K562 (cell line): ENCODE data around the gene MKNK2. TPM values are rescaled to one million over a fixed set of nuclear protein-coding genes. Genes with fewer than 3 reads are reported as not detected.
A peak's percentile ranks its signal among the peaks of the same experiment; 100 is the strongest.

Experiments
- ATAC-seq: fragments of 200-7000 bp; cut with Tn5 transposase; 3 replicates; pipeline ENCODE4 v1.9.1; 2020; ENCODE audit warnings: moderate library complexity
- BruUV-seq: library from RNA; stranded (reverse); fragments of 400-500 nt; replicated peaks from 2 replicates; lab custom pipeline; 2021; lab: Mats Ljungman, UMichigan
- CTCF ChIA-PET: fragments of 300-600 bp; formaldehyde crosslinking; extraction: SDS; loops from one replicate; lab custom pipeline; 2021; ENCODE audit warnings: low intra/inter-chr PET ratio; lab: Yijun Ruan, JAX
- POLR2A ChIA-PET: fragments of 300-600, 350-650 bp; sonication (Branson Sonifier 250); formaldehyde crosslinking; extraction: SDS; loops from one replicate; lab custom pipeline; 2021; ENCODE audit warnings: antibody characterized with exemption, inconsistent platforms; lab: Yijun Ruan, JAX
- DNase-seq, 4 experiments: peaks; one replicate each; pipeline versions ENCODE4 v3.0.0 to v3.0.0-alpha.2; 2011 to 2018; ENCODE audit warnings: low spot score in 3 of 4, mixed read lengths in 3 of 4; ENCODE audit errors: extremely low read depth in 1 of 4
- FAIRE-seq: peaks from 2 replicates; lab custom pipeline; 2011; peaks lifted over from hg19 to GRCh38; lab: Jason Lieb, UNC
- H2AFZ ChIP-seq: 2 replicates; pipeline ENCODE4 v1.6.0; 2011; ENCODE audit warnings: low read depth, low read length, control low read depth, inconsistent platforms
- H3K27ac ChIP-seq: fragments of 200-600 bp; 3 replicates; pipeline ENCODE4 v1.8.0; 2011; ENCODE audit warnings: low read depth, mild to moderate bottlenecking, control low read depth, inconsistent platforms, low read length, moderate library complexity, mixed read lengths; ENCODE audit errors: extremely low read depth
- H3K27me3 ChIP-seq, 2 experiments: fragments of 300-600 bp in 1 of 2; 2 replicates in 1 of 2; 3 replicates in 1 of 2; pipeline versions ENCODE4 v1.6.0 to v1.8.0; 2011; ENCODE audit warnings: inconsistent platforms in 2 of 2, low read length in 2 of 2, mild to moderate bottlenecking in 1 of 2, mixed read lengths in 1 of 2, moderate library complexity in 1 of 2; ENCODE audit not compliant: control insufficient read depth in 2 of 2, insufficient read depth in 2 of 2
- H3K36me3 ChIP-seq: fragments of 300-600 bp; 3 replicates; pipeline ENCODE4 v1.8.0; 2011; ENCODE audit warnings: mild to moderate bottlenecking, low read length, inconsistent platforms; ENCODE audit not compliant: control insufficient read depth, insufficient read depth
- H3K4me1 ChIP-seq, 2 experiments: fragments of 200-600 bp in 1 of 2; replicated peaks in 1 of 2; 2 replicates in 1 of 2; 3 replicates in 1 of 2; pipeline versions ENCODE4 v1.5.1 to v1.8.0; 2011; ENCODE audit warnings: inconsistent platforms in 2 of 2, low read length in 2 of 2, mild to moderate bottlenecking in 1 of 2, mixed read lengths in 1 of 2, moderate library complexity in 1 of 2; ENCODE audit not compliant: control insufficient read depth in 2 of 2, insufficient read depth in 2 of 2
- H3K4me2 ChIP-seq: 2 replicates; pipeline ENCODE4 v1.6.1; 2011; ENCODE audit warnings: low read length, control low read depth, inconsistent platforms, mixed read lengths; ENCODE audit not compliant: insufficient read depth
- H3K4me3 ChIP-seq: fragments of 200-600 bp; sonication (generic), shearing (Covaris generic); 2 replicates; pipeline ENCODE4 v1.5.1; 2016; ENCODE audit warnings: control low read depth, inconsistent platforms
- H3K79me2 ChIP-seq: fragments of 200-600 bp; 3 replicates; pipeline ENCODE4 v1.8.0; 2011; ENCODE audit warnings: low read length, inconsistent platforms; ENCODE audit not compliant: control insufficient read depth, insufficient read depth
- H3K9ac ChIP-seq, 2 experiments: 2 replicates each; pipeline versions ENCODE4 v1.6.0 to v1.6.1; 2011; ENCODE audit warnings: low read depth in 2 of 2, low read length in 2 of 2, control low read depth in 1 of 2, inconsistent platforms in 1 of 2, mild to moderate bottlenecking in 1 of 2, mixed read lengths in 1 of 2; ENCODE audit not compliant: insufficient read depth in 1 of 2
- H3K9me1 ChIP-seq: one replicate; pipeline ENCODE4 v1.6.0; 2011; ENCODE audit warnings: inconsistent platforms, mild to moderate bottlenecking, low read length, moderate library complexity; ENCODE audit not compliant: control insufficient read depth, insufficient read depth
- H3K9me3 ChIP-seq: replicated peaks from 2 replicates; pipeline ENCODE4 v1.5.1; 2011; ENCODE audit warnings: low read depth, low read length, inconsistent platforms; ENCODE audit not compliant: control insufficient read depth, insufficient read depth
- H4K20me1 ChIP-seq: replicated peaks from 2 replicates; pipeline ENCODE4 v1.6.1; 2011; ENCODE audit warnings: low read length, inconsistent platforms, mixed read lengths; ENCODE audit not compliant: control insufficient read depth, insufficient read depth
- ATF3 ChIP-seq, 2 experiments: fragments of 450-650 bp in 1 of 2; sonication (generic) in 1 of 2; formaldehyde crosslinking in 1 of 2; IDR thresholded peaks in 1 of 2; conservative IDR thresholded peaks in 1 of 2; 2 replicates each; pipeline versions ENCODE4 v1.6.1 to v1.8.1; 2016 to 2023; ENCODE audit warnings: mild to moderate bottlenecking in 2 of 2, moderate library complexity in 2 of 2, inconsistent platforms in 1 of 2, missing genetic modification reagents in 1 of 2
- ATF7 ChIP-seq: fragments of 450-650 bp; IDR thresholded peaks from 2 replicates; pipeline ENCODE4 v1.7.1; 2014; ENCODE audit warnings: mild to moderate bottlenecking, moderate library complexity
- BRF2 ChIP-seq: IDR thresholded peaks from 3 replicates; pipeline ENCODE4 v1.6.1; 2011; ENCODE audit warnings: borderline replicate concordance, mild to moderate bottlenecking; ENCODE audit not compliant: insufficient read length, insufficient read depth
- FOSL1 ChIP-seq: fragments of 200-800 bp; sonication (Bioruptor generic); conservative IDR thresholded peaks from 2 replicates; pipeline ENCODE4 v1.6.1; 2016; ENCODE audit warnings: missing genetic modification characterization, missing compliant biosample characterization
- FOXP1 ChIP-seq: sonication (generic); formaldehyde crosslinking; IDR thresholded peaks from 2 replicates; pipeline ENCODE4 v1.8.0; 2022; ENCODE audit warnings: mild to moderate bottlenecking, missing genetic modification reagents
- HDAC1 ChIP-seq, 2 experiments: fragments of 450-650 bp; IDR thresholded peaks; 2 replicates each; pipeline ENCODE4 v1.6.1; 2016 to 2017; ENCODE audit warnings: inconsistent platforms in 1 of 2, mild to moderate bottlenecking in 1 of 2, moderate library complexity in 1 of 2
- HDGF ChIP-seq: fragments of 450-650 bp; IDR thresholded peaks from 2 replicates; pipeline ENCODE4 v1.6.1; 2016
- KAT7 ChIP-seq: sonication (generic); formaldehyde crosslinking; IDR thresholded peaks from 2 replicates; pipeline ENCODE4 v1.8.0; 2022; ENCODE audit warnings: missing genetic modification reagents, mild to moderate bottlenecking, borderline replicate concordance
- MECOM ChIP-seq: fragments of 250-450 bp; sonication (Bioruptor Pico); IDR thresholded peaks from 2 replicates; pipeline ENCODE4 v1.8.0; 2022; ENCODE audit warnings: inconsistent platforms
- PHB ChIP-seq: fragments of 250-450 bp; sonication (Bioruptor Pico); IDR thresholded peaks from 2 replicates; pipeline ENCODE4 v1.5.0; 2021
- POLR2B ChIP-seq: fragments of 450-650 bp; IDR thresholded peaks from 2 replicates; pipeline ENCODE4 v1.6.1; 2018; ENCODE audit warnings: low read depth; ENCODE audit not compliant: partially characterized antibody
- SMAD3 ChIP-seq: fragments of 450-650 bp; formaldehyde crosslinking; conservative IDR thresholded peaks from 2 replicates; pipeline ENCODE4 v1.4.0; 2020; ENCODE audit warnings: mild to moderate bottlenecking
- SRSF9 ChIP-seq: fragments of 200-400 bp; formaldehyde crosslinking; IDR thresholded peaks from 2 replicates; pipeline ENCODE4 v1.6.1; 2017; ENCODE audit warnings: low read depth, low read length, borderline replicate concordance
- TAL1 ChIP-seq: fragments of 450-650 bp; IDR thresholded peaks from 2 replicates; pipeline ENCODE4 v1.6.1; 2016; ENCODE audit warnings: mild to moderate bottlenecking
- TCF7L2 ChIP-seq: fragments of 150-350 bp; IDR thresholded peaks from 2 replicates; pipeline ENCODE4 v1.6.1; 2016; ENCODE audit warnings: low read depth, mild to moderate bottlenecking, low read length, moderate library complexity
- ZKSCAN1 ChIP-seq: fragments of 150-350 bp; IDR thresholded peaks from 2 replicates; pipeline ENCODE4 v1.6.1; 2016; ENCODE audit warnings: low read depth, low read length
- ZNF232 ChIP-seq: sonication (generic); formaldehyde crosslinking; IDR thresholded peaks from 2 replicates; pipeline ENCODE4 v1.8.0; 2022; ENCODE audit warnings: mild to moderate bottlenecking, missing genetic modification reagents
- ZSCAN32 ChIP-seq: fragments of 450-650 bp; formaldehyde crosslinking; IDR thresholded peaks from 2 replicates; pipeline ENCODE4 v1.4.0; 2020; ENCODE audit warnings: mild to moderate bottlenecking, moderate library complexity
- WGBS: fragments of 100-300 bp; shearing (Covaris generic); methylation state at CpG from one replicate; pipeline ENCODE4 v1.1.6; 2016; ENCODE audit warnings: low coverage, mixed read lengths; ENCODE audit not compliant: insufficient coverage; ENCODE audit errors: missing lambda C conversion rate; 5-methylcytosine and 5-hydroxymethylcytosine counted together
- in situ Hi-C: fragments of 300-500 bp; cut with MboI; formaldehyde crosslinking; loops from 4 replicates; pipeline ENCODE4 v1.15.0; 2018; ENCODE audit warnings: inconsistent platforms, mixed read lengths
- intact Hi-C: fragments of 100-400 bp; cut with micrococcal nuclease; formaldehyde crosslinking; loops from 2 replicates; pipeline ENCODE4 v1.14.2; 2022
- polyA plus RNA-seq, 8 experiments: library from polyadenylated mRNA; depleted of rRNA in 4 of 8; stranded (reverse) in 5 of 8; unstranded in 3 of 8; fragments of >200 nt; fragmentation: Nextera tagmentation in 2 of 8; fragmentation: Illumina TruSeq in 1 of 8; extraction: Ambion mirVana in 2 of 8; extraction: Trizol in 1 of 8; gene quantifications; 2 replicates each; pipeline versions ENCODE4 v1.2.1 to v1.2.3, GENCODE V29; 2011 to 2014; ENCODE audit warnings: inconsistent platforms in 1 of 8, missing spikeins in 1 of 8
- total RNA-seq, 7 experiments: library from RNA; depleted of rRNA in 6 of 7; stranded (reverse); fragments of >200 nt in 6 of 7; fragmentation: Illumina TruSeq in 2 of 7; extraction: Trizol in 2 of 7; gene quantifications; 2 replicates each; pipeline versions ENCODE4 v1.2.1 to v1.2.3, GENCODE V29; 2011 to 2021; ENCODE audit warnings: low replicate concordance in 1 of 7

MKNK2 gene
- total and polyA plus RNA-seq, 9 of the 15 experiments (the other 6 are each of a cell fraction or from before 2014, with no cell fraction given) = 5.1 to 191 (median 51.9) TPM

- no peak for TF ChIP-seq BRF2
- no peak for TF ChIP-seq SMAD3 (CRISPR knock-in tag)
- TF ChIP-seq ZKSCAN1 = no peak
- TF ChIP-seq MECOM (CRISPR knock-in tag) = no peak
- TF ChIP-seq TCF7L2 = no peak
Observed at GRCh38 chr19:2050349-2050990, 574 bp downstream of the MKNK2 start (continued).

GRCh38 chr19:2049741-2050348 is 1.2 kb downstream of the MKNK2 start:
- peak; percentile 80 for FAIRE-seq
- TF ChIP-seq ZNF232 (CRISPR knock-in tag) (no peak), SRSF9 (no peak), ZSCAN32 (CRISPR knock-in tag) (no peak), FOXP1 (CRISPR knock-in tag) (no peak), TAL1 (no peak), KAT7 (CRISPR knock-in tag) (0 out of 2 replicates have a peak, but pooled peaks have one; percentile 32), POLR2B (peak; percentile 39), ATF7 (peak; percentile 37; the same call in 1 of the 2 replicates), PHB (CRISPR knock-in tag) (no peak), ATF3 (IDR thresholded peaks at IDR 0.05) (peak; percentile 64), ATF3 (CRISPR knock-in tag; conservative IDR thresholded peaks at IDR 0.05) (peak; percentile 60; the same call in 1 of the 2 replicates), HDAC1 (IDR thresholded peaks at IDR 0.05) (no peak), HDGF (0 out of 2 replicates have a peak, but pooled peaks have one; percentile 24), FOSL1 (tag) (no peak)

More at GRCh38 chr19:2049741-2050348, 1.2 kb downstream of the MKNK2 start:
- in situ Hi-C loops = no loop called here
- WGBS = 1% methylated on average over 13 of the region's 16 CpGs
- Histone ChIP-seq H3K36me3 (peaks cover 50% of the 10 kb centered on the region; the same call in 2 of the 3 replicates), H3K9ac (peak overlapping the region; percentile 74 to 99), H2AFZ (no peak overlapping the region), H4K20me1 (peaks cover 23% of the 10 kb centered on the region), H3K4me1 (peaks cover 22 to 78% of the 10 kb centered on the region in 2 experiments), H3K9me3 (no peaks in the 10 kb centered on the region), H3K4me3 (peak overlapping the region; percentile 90), H3K9me1 (peaks cover 7% of the 10 kb centered on the region), H3K4me2 (peak overlapping the region; percentile 84), H3K27me3 (no peaks in the 10 kb centered on the region), H3K27ac (peak overlapping the region; percentile 75; the same call in 2 of the 3 replicates), H3K79me2 (peaks cover 47% of the 10 kb centered on the region)
- ATAC-seq (peak; percentile 5), DNase-seq (peak; percentile 42 to 62 (median 56))
- POLR2A ChIA-PET = interaction anchor here (0.6 to 5.5 kb wide), 13 partner anchors 8 to 175 kb away, joined by 3 to 72 read pairs (median 3); no protein-coding TSS in a partner anchor
- CTCF ChIA-PET = interaction anchor here (0.8 kb wide), 1 partner anchor 20 kb away, joined by 3 read pairs; no protein-coding TSS in a partner anchor
- intact Hi-C loops = no loop called here
- TSS peak; percentile 71 for BruUV-seq
